ENCODE measurements around the gene PEMT.

The PEMT gene

DNA sequence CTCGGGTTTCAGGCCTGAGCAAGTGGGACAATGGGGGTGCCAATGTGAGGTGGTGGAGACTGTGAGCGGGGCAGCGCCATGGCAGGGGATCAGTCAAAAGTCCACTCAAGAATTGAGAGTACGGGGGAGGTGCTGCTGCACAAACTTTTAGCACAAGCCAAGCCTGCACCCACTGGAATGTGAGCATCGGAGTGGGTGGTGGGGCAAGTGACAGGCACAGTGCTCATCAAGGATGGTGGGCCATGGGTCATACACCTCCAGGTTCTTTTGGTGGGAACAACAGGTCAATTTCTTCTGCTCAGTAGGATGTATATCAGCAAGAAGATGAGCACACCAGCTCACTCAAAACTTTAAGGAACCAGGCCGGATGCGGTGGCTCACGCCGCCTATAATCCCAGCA is 32.4 kb upstream of the PEMT start:
- H2BK12ac ChIP-seq (ENCODE audit: low read length) = no peak overlapping the region

DNA sequence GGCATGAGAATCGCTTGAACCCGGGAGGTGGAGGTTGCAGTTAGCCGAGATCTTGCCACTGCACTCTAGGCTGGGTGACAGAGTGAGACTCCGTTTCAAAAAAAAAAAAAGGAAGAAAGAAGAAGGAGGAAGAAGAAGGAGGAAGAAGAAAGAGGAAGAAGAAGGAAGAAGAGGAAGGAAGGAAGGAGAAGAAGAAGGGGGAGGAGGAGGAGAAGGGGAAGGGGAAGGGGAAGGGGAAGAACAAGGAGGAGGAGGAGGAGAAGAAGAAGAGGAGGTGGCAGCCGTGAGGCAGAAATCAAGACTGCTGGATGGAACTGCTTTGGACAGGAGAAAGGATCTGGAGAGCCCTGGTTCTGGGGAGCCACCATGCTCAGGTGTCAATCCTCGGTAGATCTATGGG is 29.7 kb upstream of the PEMT start:
- H3K4ac ChIP-seq (ENCODE audit: low read depth, low read length) = no peak overlapping the region
- H2AK5ac ChIP-seq (ENCODE audit: low read length) = no peak overlapping the region
- H3K27ac ChIP-seq (ENCODE audit: low read depth, low read length) = no peak overlapping the region
- H2BK5ac ChIP-seq (ENCODE audit: low read depth, low read length, poor library complexity) = no peak overlapping the region
- no peaks in the 10 kb centered on the region for H3K36me3 ChIP-seq (ENCODE audit: control insufficient read depth in 1 of 2, insufficient read depth in 2 of 2, low read length in 2 of 2)
- no peak overlapping the region for H3K4me2 ChIP-seq (ENCODE audit: low read length)
- H4K12ac ChIP-seq (ENCODE audit: low read depth, low read length) = no peak overlapping the region
- H3K79me2 ChIP-seq (ENCODE audit: control insufficient read depth, insufficient read depth, low read length, poor library complexity) = no peaks in the 10 kb centered on the region
- no peak overlapping the region for H3K9ac ChIP-seq (ENCODE audit: low read length)
- no peak overlapping the region for H3K14ac ChIP-seq (ENCODE audit: low read length)
- H3K18ac ChIP-seq (ENCODE audit: low read length) = no peak overlapping the region
- H3K9me3 ChIP-seq (ENCODE audit: insufficient read depth, low read depth, low read length) = peaks cover 2% of the 10 kb centered on the region
- no peak overlapping the region for H2AFZ ChIP-seq (ENCODE audit: insufficient read depth, low read length, poor library complexity)
- no peak overlapping the region for H3K4me3 ChIP-seq (ENCODE audit: low read depth, low read length)
- no peak overlapping the region for H3K23ac ChIP-seq (ENCODE audit: low read length)
- H4K8ac ChIP-seq (ENCODE audit: low read depth, low read length) = no peak overlapping the region
- no peaks in the 10 kb centered on the region for H3K27me3 ChIP-seq (ENCODE audit: insufficient read depth, low read length)
- no peak for DNase-seq
- no peak overlapping the region for H2BK12ac ChIP-seq (ENCODE audit: low read length)
- no peak overlapping the region for H2BK120ac ChIP-seq (ENCODE audit: insufficient read depth, low read length, poor library complexity)
- H3K79me1 ChIP-seq (ENCODE audit: low read length) = no peaks in the 10 kb centered on the region
- no CpG with 5 or more reads among the region's 6 CpGs for WGBS (ENCODE audit: extremely low coverage, insufficient coverage, insufficient read length)
- peaks cover 0 to 4% of the 10 kb centered on the region in 2 experiments for H3K4me1 ChIP-seq (ENCODE audit: control insufficient read depth in 1 of 2, insufficient read depth in 2 of 2, low read length in 2 of 2)
- H4K91ac ChIP-seq (ENCODE audit: low read depth, low read length) = no peak overlapping the region

More for the DNA sequence above, 32.4 kb upstream of the PEMT start:
- no peak overlapping the region for H4K91ac ChIP-seq (ENCODE audit: low read depth, low read length)
- H4K12ac ChIP-seq (ENCODE audit: low read depth, low read length) = no peak overlapping the region
- no peak overlapping the region for H3K18ac ChIP-seq (ENCODE audit: low read length)
- H3K4me1 ChIP-seq (ENCODE audit: control insufficient read depth in 1 of 2, insufficient read depth in 2 of 2, low read length in 2 of 2) = peaks cover 0 to 4% of the 10 kb centered on the region in 2 experiments
- no peak overlapping the region for H3K4me2 ChIP-seq (ENCODE audit: low read length)
- H3K27ac ChIP-seq (ENCODE audit: low read depth, low read length) = no peak overlapping the region
- no CpG with 5 or more reads among the region's 9 CpGs for WGBS (ENCODE audit: extremely low coverage, insufficient coverage, insufficient read length)
- no peak overlapping the region for H2BK5ac ChIP-seq (ENCODE audit: low read depth, low read length, poor library complexity)
- H2AFZ ChIP-seq (ENCODE audit: insufficient read depth, low read length, poor library complexity) = no peak overlapping the region
- no peak overlapping the region for H3K4me3 ChIP-seq (ENCODE audit: low read depth, low read length)
- no peak overlapping the region for H2BK120ac ChIP-seq (ENCODE audit: insufficient read depth, low read length, poor library complexity)
- no peak overlapping the region for H3K9ac ChIP-seq (ENCODE audit: low read length)
- H2AK5ac ChIP-seq (ENCODE audit: low read length) = no peak overlapping the region
- H3K23ac ChIP-seq (ENCODE audit: low read length) = no peak overlapping the region
- H3K79me2 ChIP-seq (ENCODE audit: control insufficient read depth, insufficient read depth, low read length, poor library complexity) = no peaks in the 10 kb centered on the region
- DNase-seq = no peak
- no peak overlapping the region for H4K8ac ChIP-seq (ENCODE audit: low read depth, low read length)
- no peak overlapping the region for H3K14ac ChIP-seq (ENCODE audit: low read length)
- no peaks in the 10 kb centered on the region for H3K79me1 ChIP-seq (ENCODE audit: low read length)
- H3K9me3 ChIP-seq (ENCODE audit: insufficient read depth, low read depth, low read length) = peaks cover 2% of the 10 kb centered on the region
- no peaks in the 10 kb centered on the region for H3K36me3 ChIP-seq (ENCODE audit: control insufficient read depth in 1 of 2, insufficient read depth in 2 of 2, low read length in 2 of 2)
- H3K27me3 ChIP-seq (ENCODE audit: insufficient read depth, low read length) = no peaks in the 10 kb centered on the region
- no peak overlapping the region for H3K4ac ChIP-seq (ENCODE audit: low read depth, low read length)

DNA sequence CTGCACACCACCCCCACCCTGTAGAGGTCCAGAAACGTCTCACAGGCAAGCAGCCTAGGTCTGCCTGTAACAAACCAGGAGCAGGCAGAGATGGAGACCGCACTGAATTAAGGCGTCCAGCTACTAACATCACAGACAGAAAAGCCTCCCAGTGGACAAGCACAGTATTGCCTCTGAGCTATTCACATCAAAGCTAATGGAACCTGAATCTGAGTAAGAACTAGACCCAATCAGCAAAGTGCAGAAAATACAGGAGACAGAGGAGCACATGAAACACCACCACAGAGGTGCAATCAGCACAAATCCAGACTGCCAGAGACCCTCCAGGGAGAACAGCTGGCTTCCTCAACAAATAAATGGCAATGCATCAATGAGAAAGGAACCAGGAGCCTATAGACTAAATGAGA is 22.2 kb upstream of the PEMT start:
- no peaks in the 10 kb centered on the region for H3K27me3 ChIP-seq (ENCODE audit: insufficient read depth, low read length)
- H3K18ac ChIP-seq (ENCODE audit: low read length) = no peak overlapping the region
- no peaks in the 10 kb centered on the region for H3K79me1 ChIP-seq (ENCODE audit: low read length)
- H3K23ac ChIP-seq (ENCODE audit: low read length) = no peak overlapping the region
- H4K12ac ChIP-seq (ENCODE audit: low read depth, low read length) = no peak overlapping the region
- no peaks in the 10 kb centered on the region for H3K4me1 ChIP-seq (ENCODE audit: control insufficient read depth in 1 of 2, insufficient read depth in 2 of 2, low read length in 2 of 2)
- H2AFZ ChIP-seq (ENCODE audit: insufficient read depth, low read length, poor library complexity) = no peak overlapping the region
- no peak overlapping the region for H2BK120ac ChIP-seq (ENCODE audit: insufficient read depth, low read length, poor library complexity)
- H3K14ac ChIP-seq (ENCODE audit: low read length) = no peak overlapping the region
- H2AK5ac ChIP-seq (ENCODE audit: low read length) = no peak overlapping the region
- no CpG with 5 or more reads among the region's 3 CpGs for WGBS (ENCODE audit: extremely low coverage, insufficient coverage, insufficient read length)
- H3K4ac ChIP-seq (ENCODE audit: low read depth, low read length) = no peak overlapping the region
- H3K4me2 ChIP-seq (ENCODE audit: low read length) = no peak overlapping the region
- H2BK5ac ChIP-seq (ENCODE audit: low read depth, low read length, poor library complexity) = no peak overlapping the region
- no peak overlapping the region for H4K8ac ChIP-seq (ENCODE audit: low read depth, low read length)
- H3K36me3 ChIP-seq (ENCODE audit: control insufficient read depth in 1 of 2, insufficient read depth in 2 of 2, low read length in 2 of 2) = no peaks in the 10 kb centered on the region
- peak; percentile 50 to 82 for DNase-seq
- H2BK12ac ChIP-seq (ENCODE audit: low read length) = no peak overlapping the region
- H3K9me3 ChIP-seq (ENCODE audit: insufficient read depth, low read depth, low read length) = no peaks in the 10 kb centered on the region
- no peak overlapping the region for H4K91ac ChIP-seq (ENCODE audit: low read depth, low read length)
- no peaks in the 10 kb centered on the region for H3K79me2 ChIP-seq (ENCODE audit: control insufficient read depth, insufficient read depth, low read length, poor library complexity)
- no peak overlapping the region for H3K9ac ChIP-seq (ENCODE audit: low read length)
- H3K4me3 ChIP-seq (ENCODE audit: low read depth, low read length) = no peak overlapping the region
- H3K27ac ChIP-seq (ENCODE audit: low read depth, low read length) = no peak overlapping the region

DNA sequence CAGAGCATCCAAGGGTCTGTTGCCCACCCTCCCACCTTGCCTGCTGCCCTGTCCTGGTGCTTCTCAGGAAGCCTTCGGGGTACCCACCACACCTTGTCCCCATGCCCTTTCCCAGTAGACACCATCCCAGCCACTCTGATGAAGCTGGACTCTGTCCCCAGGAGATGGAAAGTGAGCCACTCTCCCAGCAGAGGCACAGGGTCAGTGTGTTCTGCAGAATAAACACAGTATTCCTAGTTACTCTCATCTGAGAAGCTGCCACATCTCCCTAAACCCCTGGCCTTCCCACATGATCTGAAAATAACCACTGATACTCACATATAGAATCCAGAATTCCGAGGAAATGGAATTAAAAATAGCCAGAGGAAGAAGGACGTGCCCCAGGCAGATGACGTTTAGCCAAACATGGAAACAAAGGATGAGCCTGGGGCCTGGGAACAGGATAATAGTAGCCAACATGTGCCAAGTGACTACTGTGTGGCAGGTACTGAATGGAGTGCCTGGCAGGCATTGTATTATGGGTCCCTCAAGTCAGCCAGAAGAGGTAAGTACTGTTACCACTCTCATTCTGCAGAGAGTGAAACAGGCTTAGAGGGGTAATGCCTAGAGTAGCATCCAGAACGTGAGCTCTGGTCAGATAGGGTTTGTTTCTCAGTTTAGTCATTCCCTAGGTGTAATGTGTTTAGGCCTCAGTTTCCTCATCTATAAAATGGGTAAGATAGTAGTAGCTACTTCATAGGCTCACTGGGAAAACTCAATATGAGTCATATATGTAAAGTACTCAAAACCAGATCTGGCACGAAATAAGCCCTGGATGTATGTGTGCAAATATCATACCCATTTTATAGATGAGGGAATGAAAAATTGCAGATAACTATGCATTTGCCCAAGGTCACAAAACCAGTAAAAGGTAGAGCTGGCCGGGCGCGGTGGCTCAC is 20.8 kb upstream of the PEMT start:
- no peak overlapping the region for H4K91ac ChIP-seq (ENCODE audit: low read depth, low read length)
- H3K4ac ChIP-seq (ENCODE audit: low read depth, low read length) = no peak overlapping the region
- no peak overlapping the region for H3K23ac ChIP-seq (ENCODE audit: low read length)
- no peak for DNase-seq
- no peak overlapping the region for H2BK12ac ChIP-seq (ENCODE audit: low read length)
- H3K4me1 ChIP-seq (ENCODE audit: control insufficient read depth in 1 of 2, insufficient read depth in 2 of 2, low read length in 2 of 2) = no peaks in the 10 kb centered on the region
- no peaks in the 10 kb centered on the region for H3K79me2 ChIP-seq (ENCODE audit: control insufficient read depth, insufficient read depth, low read length, poor library complexity)
- no peak overlapping the region for H3K18ac ChIP-seq (ENCODE audit: low read length)
- no peak overlapping the region for H3K9ac ChIP-seq (ENCODE audit: low read length)
- no peaks in the 10 kb centered on the region for H3K79me1 ChIP-seq (ENCODE audit: low read length)
- H4K12ac ChIP-seq (ENCODE audit: low read depth, low read length) = no peak overlapping the region
- H2AK5ac ChIP-seq (ENCODE audit: low read length) = no peak overlapping the region
- H3K9me3 ChIP-seq (ENCODE audit: insufficient read depth, low read depth, low read length) = no peaks in the 10 kb centered on the region
- H4K8ac ChIP-seq (ENCODE audit: low read depth, low read length) = no peak overlapping the region
- H3K4me2 ChIP-seq (ENCODE audit: low read length) = no peak overlapping the region
- no peak overlapping the region for H3K14ac ChIP-seq (ENCODE audit: low read length)
- no peak overlapping the region for H3K27ac ChIP-seq (ENCODE audit: low read depth, low read length)
- H2BK120ac ChIP-seq (ENCODE audit: insufficient read depth, low read length, poor library complexity) = no peak overlapping the region
- H3K4me3 ChIP-seq (ENCODE audit: low read depth, low read length) = no peak overlapping the region
- no CpG with 5 or more reads among the region's 9 CpGs for WGBS (ENCODE audit: extremely low coverage, insufficient coverage, insufficient read length)
- no peak overlapping the region for H2BK5ac ChIP-seq (ENCODE audit: low read depth, low read length, poor library complexity)
- H3K36me3 ChIP-seq (ENCODE audit: control insufficient read depth in 1 of 2, insufficient read depth in 2 of 2, low read length in 2 of 2) = no peaks in the 10 kb centered on the region
- H3K27me3 ChIP-seq (ENCODE audit: insufficient read depth, low read length) = no peaks in the 10 kb centered on the region
- no peak overlapping the region for H2AFZ ChIP-seq (ENCODE audit: insufficient read depth, low read length, poor library complexity)
